GM18909 (cell line): ENCODE measurements around the gene TNFAIP8.

Experiments
- ATAC-seq: cut with Tn5 transposase; IDR thresholded peaks from one replicate; pipeline ENCODE4 v1.9.1; 2021; ENCODE audit warnings: mild to moderate bottlenecking; ENCODE audit not compliant: unreplicated experiment, poor library complexity

TNFAIP8 gene

DNA sequence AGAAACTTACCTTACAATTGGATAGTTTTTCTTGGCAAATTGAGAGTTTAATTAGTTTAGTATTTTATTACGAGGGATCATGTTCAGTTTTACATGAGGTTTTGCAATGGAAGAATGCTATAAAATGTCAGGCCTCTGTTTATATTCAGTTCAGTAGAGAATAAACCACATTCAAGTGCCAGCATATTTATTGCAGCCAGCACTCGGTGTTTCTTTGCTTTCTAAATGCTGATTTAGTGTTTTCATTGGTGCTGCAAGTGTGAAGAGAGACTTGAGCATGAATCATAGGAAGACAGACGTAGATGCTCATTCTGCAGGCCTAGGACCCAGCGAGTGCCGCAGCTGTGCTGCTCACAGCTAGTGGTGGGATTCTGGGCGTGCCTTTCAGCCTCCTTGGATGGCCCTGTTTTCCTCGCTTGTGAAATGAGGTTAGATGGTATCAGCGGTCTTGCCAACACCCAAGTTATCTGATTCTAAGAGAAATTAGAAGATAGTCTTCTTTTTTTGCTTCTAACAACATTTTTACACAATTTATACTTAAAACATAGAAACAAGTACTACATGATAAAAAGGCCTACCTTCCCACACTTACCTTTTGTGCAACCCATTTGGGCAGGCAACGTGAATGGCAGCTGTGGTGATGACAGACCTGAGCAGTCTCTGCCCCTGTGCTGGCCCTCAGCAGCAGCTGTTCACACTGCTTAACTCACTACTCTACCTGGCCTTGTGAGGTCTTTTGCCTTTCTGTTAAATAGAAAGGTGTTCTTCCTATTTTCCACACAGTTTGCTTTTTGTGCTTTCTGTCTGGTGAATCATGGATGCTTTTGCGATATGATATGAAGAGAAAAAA is 26.8 kb upstream of the TNFAIP8 start:
- ATAC-seq, result no peak

DNA sequence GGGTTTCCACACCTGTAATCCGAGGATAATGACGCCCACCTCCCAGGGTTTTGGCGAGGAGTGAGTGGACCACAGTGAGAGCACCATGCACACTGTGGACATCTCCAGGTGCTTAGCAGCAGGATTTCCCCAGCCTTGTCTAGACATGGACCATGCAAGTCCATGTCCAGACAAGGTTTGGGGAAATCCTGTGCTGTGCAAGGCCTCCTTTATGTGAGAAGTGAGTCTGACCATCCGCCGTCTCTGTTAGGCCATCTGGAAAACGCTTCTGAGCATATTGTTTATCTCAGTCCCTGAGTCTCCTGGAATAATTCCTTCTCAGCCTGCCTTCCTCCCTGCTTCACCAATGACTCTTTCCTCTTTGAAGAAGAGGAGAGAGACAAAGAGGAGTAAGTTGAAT is 26.2 kb upstream of the TNFAIP8 start:
- no peak for ATAC-seq

DNA sequence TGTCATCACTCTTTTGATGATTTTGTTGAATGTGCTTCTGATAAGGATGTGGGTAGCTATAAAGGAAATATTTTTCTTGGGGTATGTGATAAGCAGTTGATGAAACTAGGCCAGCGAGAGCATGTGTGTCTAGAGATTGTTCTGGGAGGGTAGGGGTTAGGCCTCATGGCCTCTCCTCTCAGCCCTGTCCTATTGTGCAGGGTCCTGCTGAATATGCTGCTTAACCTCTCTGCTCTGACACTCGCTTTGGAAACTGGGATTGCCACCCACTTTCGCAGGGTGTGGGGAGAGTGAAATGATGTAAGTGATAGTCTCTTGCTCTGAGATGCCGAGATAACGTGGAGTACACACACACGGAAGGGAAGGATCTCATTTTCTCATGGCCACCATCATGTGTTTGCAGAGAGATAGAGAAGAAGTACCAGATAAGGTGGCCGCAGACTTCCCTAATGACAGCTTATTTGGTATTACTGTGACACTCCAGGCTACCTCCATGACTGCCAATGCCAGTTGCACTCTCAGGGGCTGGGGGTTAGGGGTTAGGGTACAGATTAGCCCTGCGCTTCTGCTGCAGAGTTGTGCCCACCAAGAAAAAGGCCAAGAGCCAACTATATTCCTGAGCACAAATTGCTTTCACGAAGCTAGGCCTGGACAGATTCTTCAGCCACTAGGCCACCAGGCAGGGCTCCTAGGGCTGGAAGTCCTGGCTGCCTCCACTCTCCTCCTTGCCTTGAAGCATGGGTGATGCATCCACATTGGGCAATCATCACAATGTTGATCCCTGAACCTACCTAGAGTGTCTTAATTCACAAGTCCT is 25.2 kb upstream of the TNFAIP8 start:
- ATAC-seq, result no peak

DNA sequence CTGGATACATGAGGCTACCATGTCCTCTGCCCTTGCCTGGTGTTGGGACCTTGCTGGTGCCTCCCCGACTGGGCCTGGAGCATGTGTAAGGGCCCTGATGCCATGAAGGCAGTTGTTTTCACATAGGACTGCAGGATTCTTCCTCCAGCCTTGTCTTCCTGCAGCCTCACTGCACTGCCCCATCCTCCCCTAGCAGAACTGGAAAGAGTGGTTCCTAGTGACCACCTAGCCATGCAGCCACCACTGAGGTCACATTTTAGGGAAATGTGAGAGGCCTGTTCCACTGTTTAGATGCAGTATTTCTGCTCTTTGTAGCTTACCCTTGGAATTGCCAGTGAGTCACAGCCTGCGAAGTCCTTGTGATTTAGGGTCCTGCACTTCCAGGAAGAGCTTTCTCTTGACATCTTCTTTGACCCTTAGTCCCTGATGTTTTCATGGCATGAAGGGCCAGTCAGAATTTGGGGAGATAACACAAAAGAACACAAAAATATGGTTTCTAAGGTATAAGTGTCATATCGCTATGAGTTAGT is 24.2 kb upstream of the TNFAIP8 start:
- ATAC-seq, result no peak

DNA sequence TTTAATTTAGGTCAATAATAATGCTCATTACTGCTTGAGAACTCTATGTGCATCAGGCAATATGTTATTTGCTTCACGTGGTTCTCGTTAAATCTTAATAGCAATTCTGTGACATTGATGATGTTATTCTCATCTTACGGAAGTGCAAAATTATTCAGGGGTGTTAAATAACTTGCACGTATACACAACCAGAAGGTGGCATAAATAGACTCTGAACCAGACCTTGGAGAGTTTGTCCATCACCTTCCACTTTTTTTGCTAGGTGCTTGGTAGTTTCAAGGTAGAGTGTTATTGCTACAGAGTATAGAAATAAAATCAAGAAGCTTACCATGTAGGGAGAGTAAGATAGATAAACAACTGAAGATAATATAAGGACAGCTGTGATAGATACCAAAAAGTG is 23.6 kb upstream of the TNFAIP8 start:
- peak; percentile 1 for ATAC-seq

DNA sequence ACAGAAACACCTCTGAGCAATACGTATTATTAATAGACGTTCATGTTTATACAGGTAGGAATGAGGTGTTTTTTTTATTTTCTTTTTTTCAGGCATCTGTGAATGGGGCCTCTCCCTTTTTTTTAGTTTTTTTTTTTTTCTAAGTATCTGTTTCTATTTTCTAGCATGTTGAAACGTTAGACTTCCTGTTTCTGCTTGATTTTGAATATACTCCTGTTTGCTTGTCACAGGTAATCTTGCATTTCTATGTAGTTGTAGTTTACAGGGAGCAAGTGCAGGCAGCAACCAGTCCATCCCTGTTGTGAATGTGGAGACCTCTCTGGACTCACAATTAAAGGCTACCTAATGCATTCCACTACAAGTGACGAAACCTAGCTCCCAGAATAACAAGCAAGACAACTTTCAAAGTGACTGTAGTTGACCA is 22.8 kb upstream of the TNFAIP8 start:
- peak; percentile 32 for ATAC-seq

DNA sequence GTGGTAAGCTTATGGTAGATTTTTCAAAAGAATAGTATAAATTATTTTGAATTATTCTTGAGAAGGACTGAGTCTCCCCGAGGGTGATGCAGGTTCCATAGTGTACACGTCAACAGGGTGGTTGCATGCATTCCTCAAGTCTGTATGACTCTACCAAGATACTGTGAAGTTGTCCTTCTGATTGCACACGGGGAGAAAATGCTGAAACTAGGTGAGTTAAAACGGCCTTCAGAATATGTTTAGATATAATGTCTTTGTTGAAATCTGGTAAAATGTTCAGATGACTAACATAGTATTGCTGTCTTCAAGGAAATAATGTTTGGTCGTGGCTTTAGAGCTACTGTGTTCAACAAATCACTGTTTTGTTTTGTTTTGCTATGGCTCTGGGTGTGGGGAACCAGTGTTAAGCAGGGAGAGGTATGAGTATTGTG is 22.4 kb upstream of the TNFAIP8 start:
- peak; percentile 20 for ATAC-seq

DNA sequence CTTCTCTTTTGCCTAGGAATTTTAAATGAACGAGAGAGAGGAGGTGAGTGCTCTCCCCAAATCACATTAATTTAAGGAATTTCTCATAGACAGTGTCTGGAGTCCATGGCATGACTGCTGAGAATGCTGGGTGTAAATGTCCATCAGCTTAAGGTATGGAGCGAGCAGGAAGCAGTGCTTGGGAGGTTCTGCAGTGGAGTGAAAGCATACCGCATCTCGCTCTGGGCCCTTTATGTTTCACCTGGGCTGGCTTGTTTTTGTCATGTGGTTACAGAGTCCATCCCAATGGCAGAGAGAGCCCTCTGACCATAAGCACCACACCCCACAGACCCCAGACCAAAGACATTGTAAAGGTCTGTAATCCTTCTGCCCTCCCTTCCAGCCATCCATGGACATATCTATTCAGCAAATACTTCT is 20.6 kb upstream of the TNFAIP8 start:
- no peak for ATAC-seq

DNA sequence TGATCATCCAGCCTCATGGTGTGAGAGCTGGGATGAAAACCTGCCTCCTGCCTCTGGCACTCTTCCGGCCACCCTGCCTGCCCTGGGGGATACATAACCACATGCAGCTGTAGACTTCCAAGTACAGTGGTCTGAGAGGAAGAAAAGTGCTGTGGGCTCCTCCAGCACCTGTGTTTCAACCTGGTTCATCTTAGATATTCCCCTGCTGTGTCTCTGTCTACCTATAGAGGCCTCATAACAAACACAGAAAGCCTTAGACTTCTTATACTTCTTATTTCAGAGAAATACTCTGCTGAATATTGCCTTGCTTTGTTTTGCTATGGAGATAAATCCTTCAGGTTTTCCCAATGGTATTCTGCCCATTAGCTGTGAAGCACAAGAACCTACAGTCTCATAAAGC is 19.6 kb upstream of the TNFAIP8 start:
- ATAC-seq, result no peak

DNA sequence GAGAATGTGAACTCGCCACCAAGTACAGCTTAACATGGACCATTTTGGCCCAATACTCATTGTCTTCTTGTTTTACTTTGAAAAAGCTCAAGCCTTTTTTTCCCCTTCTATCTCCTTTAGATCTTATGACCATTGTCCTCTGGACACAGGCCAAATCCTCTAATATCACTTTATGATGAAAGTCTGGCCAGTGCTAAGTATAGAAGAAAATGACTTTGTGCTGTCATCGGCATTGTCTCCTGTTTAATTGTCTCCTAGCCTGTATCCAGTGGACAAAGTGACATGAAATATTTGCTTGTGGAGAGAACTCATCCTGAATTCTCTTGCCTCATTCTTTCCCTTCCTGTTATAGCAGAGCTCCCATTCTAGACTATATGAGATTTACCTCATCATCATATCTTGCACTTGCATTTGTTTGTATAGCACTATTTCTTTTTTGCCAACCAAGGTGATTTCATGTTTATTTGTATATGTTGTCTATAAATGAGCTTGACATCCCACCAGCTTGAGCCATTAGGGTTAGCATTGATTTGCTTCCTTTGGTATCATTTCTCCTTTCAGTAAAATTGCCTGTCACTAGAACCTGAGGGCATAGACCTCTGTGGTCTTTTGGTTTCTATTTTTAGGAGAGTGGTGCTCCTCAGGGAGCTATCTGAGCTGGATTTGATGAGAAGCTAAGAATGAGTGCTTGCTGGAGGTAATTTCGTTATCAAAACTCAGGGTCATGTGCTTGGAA is 18.8 kb upstream of the TNFAIP8 start:
- ATAC-seq, result no peak

- no peak for ATAC-seq
Observed at GRCh38 chr5:119338326-119338946, 17.4 kb upstream of the TNFAIP8 start.

DNA sequence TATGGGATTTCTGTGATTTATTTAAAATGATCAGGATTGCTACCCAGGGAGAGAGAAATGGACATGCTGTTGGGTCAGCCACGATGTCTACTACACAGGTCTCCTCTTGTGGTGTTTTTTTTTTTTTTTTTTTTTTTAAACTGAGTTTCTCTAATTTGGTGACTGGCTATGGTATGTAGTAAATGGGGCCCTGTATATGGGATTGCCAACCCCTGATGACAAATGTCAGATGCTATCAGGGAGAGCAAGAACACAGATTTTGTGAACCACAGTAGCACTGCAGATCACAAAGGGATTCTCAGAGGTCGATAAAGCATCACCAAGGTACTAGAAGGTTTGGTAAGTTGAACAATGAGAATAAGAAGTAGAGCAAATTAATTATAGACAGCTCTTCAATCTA is 16.5 kb upstream of the TNFAIP8 start:
- no peak for ATAC-seq

GRCh38 chr5:119339965-119340364 is 15.9 kb upstream of the TNFAIP8 start:
- no peak for ATAC-seq

DNA sequence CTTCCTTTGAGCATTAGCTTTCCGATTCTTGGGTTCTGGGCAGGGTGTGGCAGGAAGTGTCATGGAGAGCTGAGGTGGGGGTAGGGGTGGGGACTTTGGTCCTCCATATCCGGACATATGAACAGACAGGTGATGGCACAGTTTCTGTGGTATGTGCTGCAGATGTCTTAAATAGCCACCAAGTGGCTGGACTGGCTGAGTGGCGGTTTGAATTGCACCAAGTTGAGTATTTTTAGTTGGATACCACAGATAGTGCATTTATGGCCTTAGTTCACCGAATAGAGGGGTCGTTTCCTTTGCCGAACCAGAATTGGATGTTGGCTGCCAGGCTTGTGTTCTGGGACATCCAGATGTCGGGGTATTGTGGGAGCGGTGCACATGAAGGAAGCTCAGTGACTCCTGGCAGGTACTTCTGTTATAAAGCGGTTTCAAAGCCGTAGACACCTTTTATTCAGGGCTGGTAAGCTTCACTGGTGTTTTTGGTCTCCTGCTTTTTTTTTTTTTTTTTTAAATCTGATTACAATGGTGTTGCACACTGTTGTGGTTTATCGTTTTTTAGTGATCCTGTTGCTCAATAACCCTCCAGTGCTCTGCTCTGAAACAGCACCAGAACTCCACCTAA is 15.1 kb upstream of the TNFAIP8 start:
- peak; percentile 74 for ATAC-seq

DNA sequence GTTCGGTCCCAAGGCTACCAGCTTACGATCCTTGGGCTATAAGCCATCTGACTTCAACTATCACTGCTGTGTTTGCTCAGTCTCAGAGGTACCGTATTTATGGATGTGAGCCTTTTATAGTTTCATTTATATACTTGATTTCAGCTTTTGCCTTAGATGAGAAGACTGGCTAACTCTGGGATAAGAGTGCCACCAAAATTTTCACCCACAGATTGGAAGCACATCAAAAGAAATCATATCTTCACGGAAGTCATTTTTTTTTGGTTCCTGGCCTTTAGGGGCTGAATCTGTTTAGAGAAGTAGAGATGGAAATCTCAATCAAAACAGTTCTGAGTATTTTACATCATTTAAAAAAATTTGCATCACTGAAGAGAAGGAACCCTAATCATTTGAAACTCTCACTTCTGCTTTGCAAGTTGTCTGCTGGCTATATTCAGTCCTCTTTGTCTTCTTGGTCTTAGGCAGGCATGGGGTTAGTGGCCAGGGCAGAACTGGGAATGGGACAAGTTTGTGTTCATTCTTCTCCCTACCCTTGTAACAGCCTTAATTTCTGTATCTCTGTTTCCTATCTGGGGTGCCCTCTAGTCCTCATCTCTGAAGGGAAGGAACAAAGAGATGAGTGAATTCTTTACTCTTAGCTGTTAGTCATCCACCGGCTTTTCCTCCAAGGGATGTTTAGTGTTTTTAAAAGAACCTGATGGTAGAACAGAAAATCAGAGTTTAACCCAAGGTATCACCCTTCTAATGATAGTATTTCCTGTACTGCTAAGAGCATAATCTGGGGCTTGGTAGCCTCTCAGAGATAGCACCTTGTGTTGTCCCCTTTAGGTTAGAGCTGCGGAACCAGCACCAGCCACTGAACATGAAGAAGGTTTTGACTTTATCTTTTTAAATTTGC is 14.1 kb upstream of the TNFAIP8 start:
- ATAC-seq, result peak; percentile 52

- no peak for ATAC-seq
Observed at GRCh38 chr5:119342406-119342805, 13.4 kb upstream of the TNFAIP8 start.

DNA sequence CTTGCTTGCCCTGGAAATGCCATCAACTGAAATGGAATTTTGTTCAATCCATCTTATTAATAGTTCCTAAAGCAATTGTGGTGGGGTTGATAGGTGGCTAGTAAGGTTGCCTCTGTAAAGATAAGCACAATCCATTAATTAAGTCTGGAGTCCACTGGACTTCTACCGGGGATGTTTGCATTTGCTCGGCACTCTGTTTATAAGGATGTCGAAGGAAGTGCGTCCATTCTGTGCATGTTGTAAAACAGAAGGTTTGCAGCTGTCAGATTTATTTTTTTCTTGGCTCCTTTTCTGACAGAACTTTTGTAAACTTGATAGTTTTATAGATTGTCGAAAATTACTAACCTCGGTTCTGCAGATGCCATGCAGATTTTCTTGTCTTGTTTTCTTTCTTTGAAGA is 12.8 kb upstream of the TNFAIP8 start:
- ATAC-seq, result no peak

DNA sequence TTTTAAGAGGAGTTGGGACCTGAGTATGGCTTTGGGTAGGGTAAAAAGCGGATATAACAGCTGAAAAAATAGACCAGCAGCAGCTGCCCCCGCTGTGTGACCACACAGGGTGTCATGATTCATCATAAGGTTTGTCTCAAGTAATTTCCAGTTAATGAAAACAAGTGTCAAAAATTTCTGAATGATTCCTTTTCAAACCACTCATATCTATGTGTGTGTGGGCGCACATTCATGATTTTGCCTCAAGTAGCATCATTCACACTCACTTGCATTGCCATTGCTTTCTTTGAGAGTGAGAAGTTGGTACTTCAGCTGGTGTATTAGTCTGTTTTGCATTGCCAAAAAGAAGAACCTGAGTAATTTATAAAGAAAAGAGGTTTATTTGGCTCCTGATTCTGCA is 12.1 kb upstream of the TNFAIP8 start:
- peak; percentile 33 for ATAC-seq

GRCh38 chr5:119344231-119344630 is 11.6 kb upstream of the TNFAIP8 start:
- ATAC-seq, result no peak
